ENCODE results near the gene CHKB.

CHKB gene

GRCh38 chr22:50626314-50626849 is 43.7 kb upstream of the CHKB start:
- peak; percentile 2 for TF ChIP-seq CTCF (IDR thresholded peaks at IDR 0.05; ENCODE audit: control insufficient read depth, insufficient read depth, low read depth, low read length, missing control alignments)
- DNase-seq (ENCODE audit: low read depth): no peak
- H3K4me3 ChIP-seq (ENCODE audit: control insufficient read depth, low read depth, low read length): no peak overlapping the region

- no peak for TF ChIP-seq CTCF (IDR thresholded peaks at IDR 0.05; ENCODE audit: control insufficient read depth, insufficient read depth, low read depth, low read length, missing control alignments)
- DNase-seq (ENCODE audit: low read depth): no peak
- no peak overlapping the region for H3K4me3 ChIP-seq (ENCODE audit: control insufficient read depth, low read depth, low read length)
Observed at GRCh38 chr22:50625568-50626313, 43.1 kb upstream of the CHKB start.

GRCh38 chr22:50625131-50625567 is 42.5 kb upstream of the CHKB start:
- H3K4me3 ChIP-seq (ENCODE audit: control insufficient read depth, low read depth, low read length): no peak overlapping the region
- no peak for TF ChIP-seq CTCF (IDR thresholded peaks at IDR 0.05; ENCODE audit: control insufficient read depth, insufficient read depth, low read depth, low read length, missing control alignments)
- DNase-seq (ENCODE audit: low read depth): no peak

GRCh38 chr22:50624347-50625130 is 41.9 kb upstream of the CHKB start:
- no peak for DNase-seq (ENCODE audit: low read depth)
- H3K4me3 ChIP-seq (ENCODE audit: control insufficient read depth, low read depth, low read length): no peak overlapping the region
- no peak for TF ChIP-seq CTCF (IDR thresholded peaks at IDR 0.05; ENCODE audit: control insufficient read depth, insufficient read depth, low read depth, low read length, missing control alignments)

GRCh38 chr22:50622723-50623327 is 40.2 kb upstream of the CHKB start:
- TF ChIP-seq CTCF (IDR thresholded peaks at IDR 0.05; ENCODE audit: control insufficient read depth, insufficient read depth, low read depth, low read length, missing control alignments): no peak
- no peak overlapping the region for H3K4me3 ChIP-seq (ENCODE audit: control insufficient read depth, low read depth, low read length)

GRCh38 chr22:50621948-50622722 is 39.5 kb upstream of the CHKB start:
- no peak for DNase-seq (ENCODE audit: low read depth)
- peak; percentile 27 for TF ChIP-seq CTCF (IDR thresholded peaks at IDR 0.05; ENCODE audit: control insufficient read depth, insufficient read depth, low read depth, low read length, missing control alignments)
- H3K4me3 ChIP-seq (ENCODE audit: control insufficient read depth, low read depth, low read length): no peak overlapping the region

More at GRCh38 chr22:50622723-50623327, 40.2 kb upstream of the CHKB start:
- DNase-seq (ENCODE audit: low read depth): no peak

All from AG09309 (cell line).